MM.1S (cell line): ENCODE results near the gene C16orf92.

ENCODE experiments used
- DNase-seq: peaks from one replicate; pipeline ENCODE4 v3.0.0-alpha.2; 2015
- H2AFZ ChIP-seq: fragments of 300-600 bp; sonication (generic); 2 replicates; pipeline ENCODE4 v1.6.0; 2016; ENCODE audit warnings: antibody characterized with exemption, low read length
- H3F3A ChIP-seq: fragments of 300-600 bp; sonication (generic); 2 replicates; pipeline ENCODE4 v1.6.1; 2016; ENCODE audit warnings: mild to moderate bottlenecking, antibody characterized with exemption, low read length, moderate library complexity, mixed read lengths; ENCODE audit not compliant: insufficient read depth
- H3K27ac ChIP-seq: fragments of 300-600 bp; sonication (generic); 2 replicates; pipeline ENCODE4 v1.5.1; 2016; ENCODE audit warnings: mild to moderate bottlenecking, low read length
- H3K27me3 ChIP-seq: fragments of 300-600 bp; sonication (generic); replicated peaks from 2 replicates; pipeline ENCODE4 v1.6.0; 2016; ENCODE audit warnings: low read length; ENCODE audit not compliant: insufficient read depth
- H3K36me3 ChIP-seq: fragments of 300-600 bp; sonication (generic); replicated peaks from 2 replicates; pipeline ENCODE4 v1.6.1; 2016; ENCODE audit warnings: mild to moderate bottlenecking, low read length, mixed read lengths; ENCODE audit not compliant: insufficient read depth
- H3K4me1 ChIP-seq: fragments of 300-600 bp; sonication (generic); 2 replicates; pipeline ENCODE4 v1.6.1; 2016; ENCODE audit warnings: low read length, mixed read lengths
- H3K4me2 ChIP-seq: fragments of 300-600 bp; sonication (generic); 2 replicates; pipeline ENCODE4 v1.6.0; 2016; ENCODE audit warnings: low read depth, low read length
- H3K4me3 ChIP-seq: fragments of 300-600 bp; sonication (generic); 2 replicates; pipeline ENCODE4 v1.5.1; 2016; ENCODE audit warnings: low read length, mixed read lengths
- H3K79me2 ChIP-seq: fragments of 300-600 bp; sonication (generic); 2 replicates; pipeline ENCODE4 v1.6.1; 2016; ENCODE audit warnings: mixed run types, low read length, mixed read lengths
- H3K9ac ChIP-seq: fragments of 300-600 bp; sonication (generic); 2 replicates; pipeline ENCODE4 v1.6.1; 2016; ENCODE audit warnings: low read length, mixed read lengths
- H3K9me2 ChIP-seq: fragments of 300-600 bp; sonication (generic); replicated peaks from 2 replicates; pipeline ENCODE4 v1.6.1; 2016; ENCODE audit warnings: mild to moderate bottlenecking, low read length, mixed read lengths; ENCODE audit not compliant: insufficient read depth
- H3K9me3 ChIP-seq: fragments of 300-600 bp; sonication (generic); replicated peaks from 2 replicates; pipeline ENCODE4 v1.6.1; 2016; ENCODE audit warnings: mild to moderate bottlenecking, low read length, mixed read lengths; ENCODE audit not compliant: insufficient read depth
- H4K20me1 ChIP-seq: fragments of 300-600 bp; sonication (generic); 2 replicates; pipeline ENCODE4 v1.6.1; 2016; ENCODE audit warnings: mild to moderate bottlenecking, low read length, moderate library complexity, mixed read lengths; ENCODE audit not compliant: insufficient read depth
- EZH2 ChIP-seq: fragments of 300-600 bp; sonication (generic); optimal IDR thresholded peaks from 2 replicates; pipeline ENCODE3; 2017; ENCODE audit warnings: low read depth, mild to moderate bottlenecking, antibody characterized with exemption, low read length, mixed read lengths
- EZH2phosphoT487 ChIP-seq: fragments of 300-600 bp; sonication (generic); IDR thresholded peaks from 2 replicates; pipeline ENCODE4 v1.6.1; 2018; ENCODE audit warnings: antibody characterized with exemption, low read length
- TF ChIP-seq, protein P1 (sequence below): fragments of 300-600 bp; sonication (generic); IDR thresholded peaks from 2 replicates; pipeline ENCODE4 v1.5.1; 2016; ENCODE audit warnings: antibody characterized with exemption, low read length, mixed read lengths

The C16orf92 gene

DNA sequence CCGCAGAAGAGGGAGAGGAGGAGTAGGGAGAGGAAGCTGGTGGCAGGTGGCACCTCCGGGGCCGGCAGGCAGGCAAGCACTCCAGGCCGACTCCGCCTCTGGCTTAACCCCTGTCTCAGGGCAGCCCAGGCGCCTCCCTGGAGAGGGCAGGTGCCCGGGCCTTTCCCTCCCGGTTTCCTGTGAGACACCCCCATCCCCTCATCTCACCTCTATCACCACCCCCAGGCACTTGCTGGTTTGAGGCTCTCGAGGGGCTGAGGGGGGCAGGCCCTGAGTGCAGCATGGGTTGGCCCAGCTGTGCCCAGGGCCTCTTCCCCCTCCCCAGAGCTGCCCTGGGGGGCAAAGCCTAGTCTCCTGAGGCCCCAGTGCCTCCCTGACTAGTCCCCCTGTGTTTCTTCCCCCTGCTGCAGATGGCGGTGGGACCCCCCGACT lies 18.2 kb upstream of the C16orf92 start:
- no peak for DNase-seq
- no peak overlapping the region for H3K27ac ChIP-seq
- no peaks in the 10 kb centered on the region for H3F3A ChIP-seq
- no peak overlapping the region for H2AFZ ChIP-seq
- no peaks in the 10 kb centered on the region for H3K9me2 ChIP-seq
- no peak overlapping the region for H3K9ac ChIP-seq
- no peaks in the 10 kb centered on the region for H4K20me1 ChIP-seq
- TF ChIP-seq EZH2phosphoT487 (no peak), EZH2 (no peak)
- TF ChIP-seq, protein P1, sequence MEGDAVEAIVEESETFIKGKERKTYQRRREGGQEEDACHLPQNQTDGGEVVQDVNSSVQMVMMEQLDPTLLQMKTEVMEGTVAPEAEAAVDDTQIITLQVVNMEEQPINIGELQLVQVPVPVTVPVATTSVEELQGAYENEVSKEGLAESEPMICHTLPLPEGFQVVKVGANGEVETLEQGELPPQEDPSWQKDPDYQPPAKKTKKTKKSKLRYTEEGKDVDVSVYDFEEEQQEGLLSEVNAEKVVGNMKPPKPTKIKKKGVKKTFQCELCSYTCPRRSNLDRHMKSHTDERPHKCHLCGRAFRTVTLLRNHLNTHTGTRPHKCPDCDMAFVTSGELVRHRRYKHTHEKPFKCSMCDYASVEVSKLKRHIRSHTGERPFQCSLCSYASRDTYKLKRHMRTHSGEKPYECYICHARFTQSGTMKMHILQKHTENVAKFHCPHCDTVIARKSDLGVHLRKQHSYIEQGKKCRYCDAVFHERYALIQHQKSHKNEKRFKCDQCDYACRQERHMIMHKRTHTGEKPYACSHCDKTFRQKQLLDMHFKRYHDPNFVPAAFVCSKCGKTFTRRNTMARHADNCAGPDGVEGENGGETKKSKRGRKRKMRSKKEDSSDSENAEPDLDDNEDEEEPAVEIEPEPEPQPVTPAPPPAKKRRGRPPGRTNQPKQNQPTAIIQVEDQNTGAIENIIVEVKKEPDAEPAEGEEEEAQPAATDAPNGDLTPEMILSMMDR = no peak
- H3K9me3 ChIP-seq = no peaks in the 10 kb centered on the region
- peaks cover 21% of the 10 kb centered on the region for H3K27me3 ChIP-seq
- H3K4me2 ChIP-seq = no peak overlapping the region
- H3K4me1 ChIP-seq = no peaks in the 10 kb centered on the region
- H3K4me3 ChIP-seq = no peak overlapping the region
- no peaks in the 10 kb centered on the region for H3K79me2 ChIP-seq
- H3K36me3 ChIP-seq = no peaks in the 10 kb centered on the region

DNA sequence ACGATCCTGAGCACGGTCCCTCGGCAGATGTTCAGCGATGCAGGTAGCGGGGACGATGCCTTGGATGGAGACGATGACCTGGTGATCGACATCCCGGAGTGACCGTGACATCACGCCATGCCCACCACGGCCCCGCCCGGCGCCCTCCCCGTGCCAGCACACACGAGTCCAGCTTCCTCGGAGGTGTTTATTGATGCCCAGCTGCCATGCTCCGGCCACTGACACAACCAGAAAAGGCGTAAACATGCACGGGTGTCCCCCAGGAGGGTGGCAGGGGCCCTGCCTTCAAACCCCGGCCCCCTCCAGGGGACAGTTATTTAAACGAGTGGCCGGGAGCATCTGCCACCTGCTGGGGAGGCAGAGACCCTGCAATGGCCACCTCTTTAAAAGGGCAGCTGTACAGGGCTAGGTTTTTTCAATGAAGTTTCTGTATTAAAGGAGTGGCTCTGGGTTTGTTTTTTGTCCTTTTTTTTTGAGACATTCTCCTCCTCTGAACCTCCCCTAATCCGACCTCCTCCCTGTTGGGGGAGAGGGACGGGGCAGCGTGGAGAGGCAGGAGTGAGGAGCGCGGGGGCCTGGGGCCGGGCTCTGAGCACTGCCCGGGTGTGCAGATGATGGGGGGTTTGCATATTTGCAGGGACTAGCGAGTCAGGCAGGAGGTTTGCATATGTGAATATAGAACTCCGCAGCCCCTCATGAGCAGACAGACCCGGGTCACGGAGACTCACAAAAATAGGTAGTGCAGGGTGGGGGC lies 17.5 kb upstream of the C16orf92 start:
- H3K79me2 ChIP-seq = no peaks in the 10 kb centered on the region
- TF ChIP-seq EZH2 (no peak), EZH2phosphoT487 (no peak)
- TF ChIP-seq, protein P1 = peak; percentile 76
- no peaks in the 10 kb centered on the region for H3K36me3 ChIP-seq
- no peak overlapping the region for H3K4me2 ChIP-seq
- H4K20me1 ChIP-seq = no peaks in the 10 kb centered on the region
- H3K4me1 ChIP-seq = no peaks in the 10 kb centered on the region
- H3K9me2 ChIP-seq = no peaks in the 10 kb centered on the region
- H3F3A ChIP-seq = no peaks in the 10 kb centered on the region
- peaks cover 28% of the 10 kb centered on the region for H3K27me3 ChIP-seq
- H3K27ac ChIP-seq = no peak overlapping the region
- no peaks in the 10 kb centered on the region for H3K9me3 ChIP-seq
- H2AFZ ChIP-seq = no peak overlapping the region
- DNase-seq = peak; percentile 45
- H3K9ac ChIP-seq = no peak overlapping the region
- no peak overlapping the region for H3K4me3 ChIP-seq

DNA sequence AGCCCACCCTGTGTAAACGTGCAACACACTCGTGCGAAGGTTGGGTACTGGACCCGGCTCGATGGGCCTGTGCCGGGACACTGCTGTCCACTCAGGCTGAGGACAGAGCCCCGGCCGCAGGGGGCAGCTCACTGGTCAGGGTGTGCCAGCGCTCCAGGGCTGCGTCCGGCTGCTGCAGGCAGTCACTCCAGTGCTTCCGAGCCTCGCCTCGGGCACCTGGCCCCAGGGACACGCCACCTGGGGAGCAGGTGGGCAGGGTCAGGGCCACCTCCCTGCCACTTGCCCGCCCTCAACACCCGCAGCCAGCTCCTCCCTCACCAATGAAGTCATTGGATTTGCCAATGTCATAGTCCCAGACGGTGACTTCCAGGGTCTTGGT lies 16.9 kb upstream of the C16orf92 start:
- no peaks in the 10 kb centered on the region for H3K9me3 ChIP-seq
- H4K20me1 ChIP-seq = no peaks in the 10 kb centered on the region
- H3K36me3 ChIP-seq = no peaks in the 10 kb centered on the region
- H3K9ac ChIP-seq = no peak overlapping the region
- H3K4me1 ChIP-seq = no peaks in the 10 kb centered on the region
- no peak overlapping the region for H2AFZ ChIP-seq
- H3K27me3 ChIP-seq = peaks cover 32% of the 10 kb centered on the region
- no peaks in the 10 kb centered on the region for H3K9me2 ChIP-seq
- H3K27ac ChIP-seq = no peak overlapping the region
- no peak for DNase-seq
- H3K4me3 ChIP-seq = no peak overlapping the region
- TF ChIP-seq EZH2phosphoT487 (no peak), EZH2 (no peak)
- TF ChIP-seq, protein P1 = no peak
- no peak overlapping the region for H3K4me2 ChIP-seq
- H3K79me2 ChIP-seq = no peaks in the 10 kb centered on the region
- no peaks in the 10 kb centered on the region for H3F3A ChIP-seq
